GM21526 (cell line): Measurements from ENCODE around the gene GRIK4.
"Not testable (repeated sequence)": the region's sequence is repeated elsewhere in the genome, so short reads cannot be mapped to it uniquely, and the experiment has no call there.

ENCODE experiments used
- ATAC-seq: cut with Tn5 transposase; IDR thresholded peaks from one replicate; pipeline ENCODE4 v1.9.1; 2021; ENCODE audit warnings: moderate library complexity; ENCODE audit not compliant: unreplicated experiment, low FRiP score

Gene GRIK4

DNA sequence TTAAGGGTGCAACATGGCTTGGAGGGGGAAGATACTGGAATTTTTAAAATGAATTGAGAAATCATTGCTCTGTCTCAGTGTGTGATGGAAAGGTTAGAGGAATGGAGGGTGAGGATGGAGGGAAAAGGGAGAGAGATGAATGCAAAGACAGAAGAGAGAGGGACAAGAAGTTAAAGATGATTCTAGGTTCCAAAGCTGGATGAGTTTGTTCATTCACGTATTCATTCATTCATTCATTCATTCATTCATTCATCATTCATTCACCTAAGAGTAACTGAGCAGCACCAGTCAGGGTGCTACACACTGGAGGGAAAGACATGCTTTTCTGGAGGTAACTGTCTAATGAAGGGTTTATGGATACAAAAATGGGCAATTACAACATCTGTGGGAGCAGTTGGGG lies 209.2 kb downstream of the GRIK4 start:
- ATAC-seq, result no peak

DNA sequence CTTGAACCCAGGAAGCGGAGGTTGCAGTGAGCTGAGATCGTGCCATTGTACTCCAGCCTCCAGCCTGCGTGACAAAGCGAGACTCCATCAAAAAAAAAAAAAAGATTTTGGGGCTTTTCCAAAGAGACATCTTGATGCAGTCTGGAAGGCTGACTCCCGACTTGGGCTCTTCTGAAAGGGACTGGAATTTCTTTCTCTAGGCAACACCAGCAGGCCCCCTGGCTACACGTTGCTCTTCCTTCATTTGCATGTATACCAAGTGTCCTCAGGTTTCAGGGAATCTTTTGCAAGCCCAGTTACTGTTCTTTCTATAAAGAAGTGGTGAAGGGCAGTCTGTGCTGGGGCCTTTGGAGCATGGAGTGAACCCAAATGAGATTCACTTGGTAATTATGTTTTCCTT lies 211.0 kb downstream of the GRIK4 start:
- no peak for ATAC-seq

DNA sequence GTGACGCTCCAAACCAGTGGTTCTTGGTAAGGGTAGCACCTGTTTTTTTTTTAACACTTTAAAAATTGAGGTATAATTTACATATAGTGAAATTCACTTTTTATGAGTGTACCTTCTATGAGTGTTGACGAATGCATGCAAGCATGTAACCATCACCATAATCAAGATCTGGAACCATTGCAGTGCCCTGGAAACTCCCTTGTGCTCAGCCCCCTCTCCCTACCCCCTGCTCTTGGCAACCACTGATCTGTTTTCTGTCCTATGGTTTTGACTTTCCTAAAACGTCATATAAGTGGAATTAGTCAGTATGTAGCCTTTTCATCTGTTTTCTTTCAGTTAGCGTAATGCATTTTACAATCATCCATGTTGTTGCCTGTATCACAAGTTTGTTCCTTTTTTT lies 212.2 kb downstream of the GRIK4 start:
- ATAC-seq, result no peak

DNA sequence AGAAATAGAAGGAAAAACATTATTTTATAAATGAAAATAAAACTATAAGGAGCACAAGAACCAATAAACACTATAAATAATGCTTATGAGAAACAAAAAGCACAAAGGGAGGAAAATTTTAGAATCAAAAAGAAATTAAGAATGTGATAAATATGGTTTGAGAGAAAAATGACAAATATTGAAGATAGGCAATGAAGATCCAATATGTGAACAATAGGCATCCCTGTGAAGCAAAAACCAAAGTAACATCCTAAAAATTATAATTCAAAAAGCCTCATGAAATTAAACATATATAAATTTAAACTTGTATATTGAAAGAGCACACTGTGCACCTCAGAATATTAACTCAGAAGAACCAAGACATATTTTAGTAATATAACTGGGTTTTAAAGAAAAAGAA lies 216.2 kb downstream of the GRIK4 start:
- ATAC-seq, result no peak

DNA sequence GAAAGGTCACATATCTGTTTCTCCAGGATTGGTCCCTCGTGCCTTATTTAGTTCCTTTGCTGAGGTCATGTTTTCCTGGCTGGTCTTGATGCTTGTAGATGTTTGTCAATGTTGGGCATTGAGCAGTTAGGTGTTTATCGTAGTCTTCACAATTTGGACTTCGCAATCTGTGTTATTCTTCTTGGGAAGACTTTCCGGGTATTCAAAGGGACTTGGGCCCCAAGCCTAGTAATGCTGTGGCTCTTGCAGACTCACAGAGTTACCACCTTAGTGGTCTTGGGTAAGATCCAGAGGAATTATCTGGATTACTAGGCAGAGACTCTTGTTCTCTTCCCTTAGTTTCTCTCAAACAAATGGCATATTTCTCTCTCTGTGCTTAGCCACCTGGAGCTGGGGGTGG lies 223.5 kb downstream of the GRIK4 start:
- no peak for ATAC-seq

DNA sequence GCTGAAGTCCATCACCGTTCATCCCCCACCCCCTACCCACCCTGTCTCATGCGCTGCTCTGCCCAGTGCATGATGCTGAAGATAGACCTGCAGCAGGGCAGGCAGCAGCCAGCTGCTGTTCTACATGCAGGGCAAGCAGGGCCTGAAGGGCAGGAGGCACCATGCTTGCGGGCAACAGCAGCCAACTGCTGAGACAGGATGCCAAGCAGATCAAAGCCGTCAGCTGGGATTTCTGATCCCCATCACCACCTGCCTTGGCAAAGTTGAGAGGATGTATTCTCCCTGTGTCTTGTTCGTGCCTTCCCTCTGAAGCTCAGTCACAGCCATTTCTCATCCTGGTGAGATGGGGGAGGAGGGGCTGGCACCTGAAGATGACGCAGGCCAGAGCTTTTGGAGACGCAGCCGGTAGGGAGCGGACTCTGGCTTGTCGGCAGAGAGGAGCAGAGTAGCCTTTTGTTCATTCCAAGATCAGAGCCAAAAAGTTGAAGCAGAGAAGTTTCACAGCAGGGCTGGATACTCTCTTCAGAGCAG lies 227.0 kb downstream of the GRIK4 start:
- no peak for ATAC-seq

DNA sequence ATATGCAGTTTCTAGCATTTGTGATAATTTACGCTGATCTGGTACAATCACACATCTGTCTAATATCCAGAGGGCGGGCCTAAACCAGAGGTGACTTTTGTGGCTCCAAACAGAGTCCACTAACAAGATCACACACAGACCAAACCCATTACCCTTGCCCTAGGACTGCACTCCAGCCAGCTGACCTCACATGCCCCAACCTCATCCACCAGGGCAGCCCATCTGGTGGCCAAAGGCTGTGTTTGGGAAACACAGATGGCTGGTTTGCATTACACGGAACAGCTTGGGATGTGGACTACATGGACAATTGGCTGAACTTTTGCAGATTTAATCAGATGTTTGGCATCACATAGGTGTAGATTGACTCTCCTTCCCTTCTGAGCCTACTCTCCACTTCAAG lies 228.2 kb downstream of the GRIK4 start:
- no peak for ATAC-seq

DNA sequence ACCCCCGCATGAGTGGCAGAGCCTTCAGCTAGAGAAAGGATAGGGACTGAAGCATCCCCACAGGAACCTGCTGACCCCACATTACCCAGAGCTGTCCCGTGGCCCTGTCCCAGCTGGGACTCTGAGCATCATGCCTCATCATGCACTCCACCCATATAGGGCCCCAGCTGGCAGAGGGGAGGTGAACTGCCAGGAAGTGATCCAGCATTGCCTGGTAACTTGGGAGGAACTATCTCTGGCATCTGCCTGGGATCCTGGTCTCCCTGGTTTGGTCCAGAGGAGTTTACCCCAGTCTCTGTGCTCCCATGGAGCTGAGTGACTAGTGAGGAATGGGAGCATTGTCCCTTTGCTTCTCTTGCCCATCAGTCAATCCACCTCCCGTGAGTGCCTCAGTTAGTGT lies 228.8 kb downstream of the GRIK4 start:
- ATAC-seq, result no peak

DNA sequence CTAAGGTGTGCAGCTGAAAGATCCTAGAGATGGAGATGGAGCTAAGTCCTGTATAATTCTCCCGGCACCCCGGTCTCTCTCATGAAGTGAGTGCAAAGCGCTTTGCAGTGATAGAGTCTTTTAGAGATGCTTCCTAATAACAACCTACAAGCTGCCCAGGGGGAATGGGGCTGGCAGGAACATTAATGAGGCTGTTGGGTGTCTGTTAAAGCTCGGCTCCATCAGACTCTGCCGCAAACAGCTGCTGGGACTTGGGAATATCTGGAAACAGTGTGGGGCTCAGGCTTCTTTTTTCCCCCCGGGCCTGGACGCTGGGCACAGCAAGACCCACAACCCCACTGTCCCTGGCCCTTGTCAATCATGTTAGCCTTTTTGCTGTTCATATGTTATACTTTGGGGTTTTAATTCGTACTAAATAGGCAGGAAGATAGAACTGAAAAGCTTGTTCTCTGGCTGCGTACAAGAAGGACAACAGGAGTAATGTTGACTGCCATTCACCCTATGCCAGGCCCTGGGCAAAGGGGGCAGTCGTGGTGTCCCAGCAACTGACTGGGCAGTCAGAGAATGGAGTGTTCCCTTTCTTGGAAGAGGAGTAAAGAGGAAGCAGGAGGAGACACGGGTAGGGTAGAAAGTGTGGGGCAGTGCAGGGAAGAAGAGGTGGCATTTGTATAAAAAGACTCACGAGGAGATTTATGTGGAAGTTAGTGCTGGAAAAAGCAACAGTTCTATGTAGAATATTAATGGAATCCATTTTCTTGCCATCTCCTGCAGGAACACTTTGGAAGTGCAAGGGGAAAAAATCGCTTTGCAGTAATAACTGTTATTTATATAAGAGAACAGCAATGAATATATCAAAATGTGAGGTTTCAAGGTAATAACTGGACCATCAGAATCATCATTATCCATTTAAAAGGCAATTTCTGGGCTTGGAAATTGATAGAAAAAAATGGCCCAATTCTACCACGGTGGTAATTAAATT lies 232.8 kb downstream of the GRIK4 start:
- no peak for ATAC-seq

DNA sequence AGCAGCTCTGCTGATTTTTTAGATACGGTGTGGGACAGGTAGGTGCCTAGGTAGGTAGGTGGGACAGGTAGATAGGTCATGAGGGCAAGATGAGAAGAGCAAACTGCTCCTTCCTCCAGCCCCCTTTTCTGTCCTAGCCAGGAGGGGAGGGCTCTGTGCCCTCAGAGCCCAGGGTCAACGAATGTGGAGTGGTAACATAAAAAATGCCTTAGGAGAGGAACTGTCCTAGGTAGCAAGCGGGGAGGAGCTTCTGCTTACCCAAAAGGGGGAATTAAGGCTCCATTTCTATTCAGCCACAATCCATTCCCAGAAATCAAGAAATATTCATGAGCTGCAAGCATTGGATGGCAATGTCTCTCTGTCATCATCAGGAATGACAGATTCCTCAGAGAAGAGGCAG lies 234.8 kb downstream of the GRIK4 start:
- no peak for ATAC-seq

DNA sequence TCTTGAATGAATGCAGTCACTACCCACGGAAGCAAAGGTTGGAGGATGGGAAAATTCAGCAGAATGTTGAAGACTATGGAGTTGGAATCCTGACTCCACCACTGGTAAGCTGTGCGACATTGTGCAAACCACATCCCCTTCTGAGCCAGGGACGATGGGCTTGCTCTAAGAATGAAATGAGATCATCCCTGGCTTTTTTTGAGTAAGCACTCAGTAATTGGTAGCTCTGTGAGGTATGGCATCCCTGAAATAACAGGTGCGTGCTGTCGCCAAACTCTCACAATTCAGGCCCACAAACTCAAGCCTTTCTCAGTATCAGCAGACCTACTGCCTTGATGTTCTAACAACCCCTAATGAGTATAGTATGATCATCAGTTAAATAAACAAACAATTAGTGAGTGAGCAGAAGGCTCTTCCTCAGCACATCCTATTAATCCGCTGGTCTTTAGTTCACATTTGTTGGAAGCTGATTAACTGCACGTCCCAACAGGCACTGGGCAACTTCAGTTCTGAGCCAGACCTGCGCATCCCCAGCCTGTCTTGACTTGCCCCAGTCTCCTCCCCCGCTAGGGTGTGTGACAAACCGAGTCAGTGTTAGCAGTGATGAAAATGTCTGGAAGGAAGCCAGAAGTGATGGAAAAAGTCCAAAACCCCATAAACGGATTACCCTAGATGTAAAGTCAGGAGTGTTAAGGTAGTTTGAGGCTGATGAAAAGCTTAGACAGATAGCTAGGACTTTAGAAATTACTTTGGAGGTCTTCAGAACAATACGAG lies 235.5 kb downstream of the GRIK4 start:
- ATAC-seq, result no peak

DNA sequence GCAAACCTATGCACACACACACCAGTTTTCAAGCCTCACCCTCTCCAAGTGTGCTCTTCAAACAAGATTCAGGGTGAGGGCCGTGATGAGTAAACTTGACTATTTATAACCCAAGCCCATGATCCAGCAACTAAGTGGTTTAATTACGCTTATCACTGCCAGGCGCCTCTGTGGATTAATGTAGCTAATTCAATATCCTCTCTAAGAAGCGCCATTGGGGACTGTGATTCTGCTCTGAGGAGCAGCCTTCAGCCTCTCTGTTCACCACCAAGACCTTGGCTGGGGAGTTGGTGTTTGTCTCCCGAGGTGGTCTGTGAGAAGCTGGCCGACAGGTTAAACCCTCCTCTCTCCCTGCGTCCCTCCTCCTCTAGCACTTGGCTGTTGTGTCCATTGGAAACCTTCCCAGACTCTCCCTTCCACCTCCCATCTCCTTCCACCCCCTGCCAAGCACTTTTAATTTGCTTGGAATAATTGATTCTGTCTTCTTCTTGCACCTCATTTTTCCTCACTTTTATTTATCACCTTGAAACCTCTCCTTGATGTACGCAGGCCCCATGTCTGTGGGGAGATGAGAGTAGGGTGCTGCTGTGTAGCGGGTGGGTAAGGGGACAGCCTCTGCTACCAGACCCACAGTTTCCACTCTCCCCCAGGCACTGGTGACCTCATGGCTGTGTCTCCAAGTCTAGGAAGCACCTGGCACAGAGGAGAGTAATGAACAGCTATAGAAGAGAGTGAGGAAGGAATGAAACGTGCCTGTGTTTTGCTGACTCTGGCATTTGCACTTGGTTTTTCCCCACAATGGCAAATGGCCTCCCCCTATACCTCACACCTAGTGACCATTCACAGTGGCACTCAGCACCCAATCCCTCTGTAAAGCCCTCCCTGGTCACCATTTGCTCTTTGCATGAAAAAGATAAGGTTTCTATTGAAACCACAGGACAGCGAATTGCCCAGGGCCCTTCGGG lies 236.6 kb downstream of the GRIK4 start:
- no peak for ATAC-seq

DNA sequence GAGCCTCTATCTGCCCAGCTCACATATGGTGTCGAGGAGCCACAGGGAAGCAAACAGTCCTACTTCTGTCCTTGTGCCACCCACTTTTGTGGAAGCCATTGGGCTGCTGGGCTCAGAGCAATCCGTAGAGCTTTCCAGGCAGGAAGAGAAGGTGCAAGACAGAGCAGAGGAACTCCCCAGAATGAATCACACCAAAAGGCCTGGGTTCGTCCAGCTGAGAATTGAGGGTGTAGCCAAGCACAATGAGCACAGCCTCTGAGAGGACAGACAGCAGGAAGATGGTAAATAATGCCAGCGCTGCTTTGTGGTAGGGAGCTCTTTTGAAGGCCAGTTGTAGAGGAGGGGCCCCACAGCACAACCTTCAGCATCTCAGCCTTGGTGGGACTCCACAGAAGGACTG lies 237.8 kb downstream of the GRIK4 start:
- no peak for ATAC-seq

DNA sequence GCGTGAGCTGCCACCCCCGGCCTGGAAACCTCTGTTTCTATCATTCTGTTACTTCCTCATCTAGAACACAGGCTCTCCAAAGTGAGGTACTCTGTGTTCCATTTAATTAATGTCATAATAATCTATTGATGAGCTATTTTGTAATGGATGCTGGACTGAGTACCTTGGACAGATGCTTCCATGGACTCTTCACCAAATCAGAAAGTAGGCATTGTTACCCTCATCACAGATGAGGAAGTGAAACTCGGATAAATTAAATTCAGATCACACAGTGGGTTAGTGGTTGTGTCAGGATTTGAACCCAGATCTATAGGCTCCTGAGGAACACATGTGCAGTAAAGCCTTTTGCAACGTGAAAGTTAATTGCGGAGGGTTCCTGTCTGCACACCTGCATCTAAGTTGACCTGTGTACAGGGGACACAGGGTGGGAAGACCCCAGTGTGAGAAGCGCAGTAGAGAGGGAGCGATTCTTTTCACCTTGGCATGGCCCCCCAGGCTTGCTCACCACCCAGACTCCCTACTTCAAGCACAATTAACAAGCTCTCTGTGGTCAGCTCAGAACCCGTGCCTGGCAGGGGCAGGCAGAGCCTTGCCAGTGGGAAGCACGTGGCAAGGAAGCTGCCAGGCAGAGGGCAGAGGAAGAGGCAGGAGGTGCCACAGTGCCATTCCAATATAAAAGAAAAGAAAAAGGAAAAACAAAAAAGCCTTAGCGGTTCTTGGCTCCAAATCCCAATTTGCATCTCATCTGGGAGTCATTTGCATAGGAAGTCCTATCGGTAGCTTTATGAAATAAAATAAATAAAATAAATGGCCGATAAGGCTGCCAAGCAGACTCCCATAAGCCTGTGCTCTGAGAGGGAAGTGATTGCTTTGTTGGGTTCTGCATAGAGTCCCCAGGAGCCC lies 239.3 kb downstream of the GRIK4 start:
- no peak for ATAC-seq

DNA sequence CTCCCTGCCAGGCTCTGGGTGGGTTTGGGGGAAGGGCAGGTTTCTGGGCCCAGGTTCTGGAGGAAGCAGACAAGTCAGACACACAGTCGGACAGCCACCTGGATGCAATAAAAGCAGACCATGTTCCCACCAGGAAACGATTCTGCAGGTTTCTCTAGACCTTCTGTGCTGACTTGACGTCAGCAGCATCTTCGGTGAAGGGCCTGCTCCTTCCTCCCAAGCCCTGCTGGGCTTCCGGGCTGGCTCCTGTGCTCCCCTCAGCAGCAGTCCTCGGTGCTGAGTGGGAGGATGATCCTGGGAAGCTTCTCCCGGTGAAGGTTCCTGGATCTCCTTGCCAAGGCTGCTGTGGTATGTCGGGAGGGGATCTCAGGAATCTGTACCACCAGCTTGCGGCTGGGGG lies 240.0 kb downstream of the GRIK4 start:
- ATAC-seq, result no peak

DNA sequence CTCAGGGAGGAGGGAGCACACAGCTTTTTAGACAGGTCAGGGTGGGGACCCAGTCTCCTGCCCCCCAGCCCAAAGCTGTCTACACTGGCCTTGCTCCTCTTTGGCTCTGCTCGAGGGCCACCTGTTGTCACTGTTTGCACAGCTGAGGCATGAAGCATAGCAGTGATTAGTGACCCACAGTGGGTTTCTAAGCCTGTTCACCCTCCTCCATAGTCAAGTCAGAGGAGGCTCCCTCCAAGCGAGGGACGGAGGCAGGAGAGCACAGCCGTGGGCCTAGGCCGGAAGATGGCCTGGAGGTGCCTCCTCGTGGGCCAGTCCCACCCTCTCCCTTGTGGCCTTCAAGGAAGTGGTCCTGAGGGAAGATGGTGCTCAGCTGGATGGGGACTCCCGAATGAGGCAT lies 241.1 kb downstream of the GRIK4 start:
- no peak for ATAC-seq

DNA sequence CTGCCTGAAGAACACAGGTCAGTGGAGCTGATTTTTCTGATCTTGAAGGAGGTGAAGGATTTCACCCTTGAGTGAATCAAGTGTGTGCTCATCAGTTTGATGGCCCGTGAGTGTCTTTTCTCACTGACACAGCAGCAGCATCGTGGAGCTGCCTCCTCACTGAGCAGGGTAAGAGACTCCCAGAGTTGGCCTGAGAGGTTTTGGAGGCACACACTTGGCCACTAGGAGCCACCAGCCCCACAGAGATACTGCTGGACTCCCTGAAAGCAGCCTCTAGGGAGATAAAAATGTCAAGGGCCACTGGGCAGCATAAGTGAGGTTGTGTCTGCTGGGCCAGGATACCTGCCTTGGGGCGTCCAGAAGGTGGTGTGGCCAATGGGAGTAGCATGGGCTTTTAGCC lies 245.4 kb downstream of the GRIK4 start:
- ATAC-seq, result no peak

DNA sequence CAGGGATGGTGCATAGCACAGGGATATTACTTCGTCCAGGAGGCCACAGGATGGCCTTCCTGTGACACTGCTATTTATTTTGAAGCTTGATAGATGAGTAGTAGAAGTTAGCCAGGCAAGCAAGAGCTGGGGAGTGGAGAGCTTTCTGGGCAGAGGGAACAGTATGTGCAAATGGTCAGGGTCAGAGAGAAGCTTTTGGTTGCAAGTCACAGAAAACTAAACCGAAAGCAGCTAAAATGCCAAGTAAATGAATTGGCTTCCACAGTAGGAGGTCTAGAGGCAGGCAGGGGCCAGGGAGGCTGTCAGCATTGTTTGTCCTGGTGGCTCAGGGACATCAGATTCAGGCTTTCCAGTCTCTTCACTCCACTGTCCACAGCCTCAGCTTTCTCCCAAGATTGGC lies 247.5 kb downstream of the GRIK4 start:
- no peak for ATAC-seq

DNA sequence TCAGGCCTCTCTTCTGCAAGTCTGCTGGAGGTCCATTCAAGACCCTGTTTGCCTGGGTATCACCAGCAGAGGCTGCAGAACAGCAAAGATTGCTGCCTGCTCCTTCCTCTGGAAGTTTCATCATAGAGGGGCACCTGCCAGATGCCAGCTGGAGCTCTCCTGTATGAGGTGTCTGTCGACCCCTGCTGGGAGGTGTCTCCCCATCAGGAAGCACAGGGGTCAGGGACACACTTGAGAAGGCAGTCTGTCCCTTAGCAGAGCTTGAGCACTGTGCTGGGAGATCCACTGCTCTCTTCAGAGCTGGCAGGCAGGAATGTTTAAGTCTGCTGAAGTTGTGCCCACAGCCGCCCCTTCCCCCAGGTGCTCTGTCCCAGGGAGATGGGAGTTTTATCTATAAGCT lies 254.2 kb downstream of the GRIK4 start:
- not testable (repeated sequence) for ATAC-seq
